ENCODE measurements around the gene MASP1. TPM values are rescaled to one million over a fixed set of nuclear protein-coding genes. Genes with fewer than 3 reads are reported as not detected.

MASP1 gene
- total and polyA plus RNA-seq, 11 donors, result 84.1 to 245 (median 154) TPM

DNA sequence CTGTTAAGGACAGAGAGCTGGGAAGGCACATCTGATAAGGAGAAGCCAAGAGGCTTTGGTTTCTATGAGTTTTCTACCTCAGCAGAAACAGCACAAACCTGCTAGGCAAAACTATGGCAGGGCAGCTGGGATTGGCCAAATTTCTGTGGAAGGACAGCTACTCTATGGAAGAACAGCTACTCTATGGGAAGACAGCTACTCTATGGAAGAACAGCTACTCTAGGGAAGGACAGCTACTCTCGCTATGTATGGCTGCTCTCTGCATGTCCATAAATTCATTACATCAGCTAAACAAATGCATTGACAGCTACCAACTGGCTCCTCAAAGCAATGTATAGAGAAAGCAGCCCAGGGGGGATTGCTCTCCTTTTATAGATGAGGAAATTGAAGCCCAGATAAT lies 24.8 kb downstream of the MASP1 start:
- peak overlapping the region in 9 of 12 donors; percentile 50 to 91 (median 69) for H3K27ac ChIP-seq
- 87 to 100% (median 99%) methylated on average over 1 of the region's 1 CpG for WGBS, 4 donors

GRCh38 chr3:187265461-187265955 lies 26.0 kb downstream of the MASP1 start:
- Histone ChIP-seq H3K36me3 (peaks cover 0 to 28% (median 4%) of the 10 kb centered on the region in 9 donors), H3K4me1 (peaks cover 3 to 40% (median 29%) of the 10 kb centered on the region in 12 donors), H3K27me3 (no peaks in the 10 kb centered on the region), H3K27ac (peak overlapping the region; percentile 33 to 91 (median 74)), H3K4me3 (no peak overlapping the region), H3K9me3 (peaks cover 0 to 18% (median 6%) of the 10 kb centered on the region in 12 donors)
- WGBS, 4 donors, result 3 to 10% (median 7%) methylated on average over 2 of the region's 2 CpGs
- TF ChIP-seq, protein P1, sequence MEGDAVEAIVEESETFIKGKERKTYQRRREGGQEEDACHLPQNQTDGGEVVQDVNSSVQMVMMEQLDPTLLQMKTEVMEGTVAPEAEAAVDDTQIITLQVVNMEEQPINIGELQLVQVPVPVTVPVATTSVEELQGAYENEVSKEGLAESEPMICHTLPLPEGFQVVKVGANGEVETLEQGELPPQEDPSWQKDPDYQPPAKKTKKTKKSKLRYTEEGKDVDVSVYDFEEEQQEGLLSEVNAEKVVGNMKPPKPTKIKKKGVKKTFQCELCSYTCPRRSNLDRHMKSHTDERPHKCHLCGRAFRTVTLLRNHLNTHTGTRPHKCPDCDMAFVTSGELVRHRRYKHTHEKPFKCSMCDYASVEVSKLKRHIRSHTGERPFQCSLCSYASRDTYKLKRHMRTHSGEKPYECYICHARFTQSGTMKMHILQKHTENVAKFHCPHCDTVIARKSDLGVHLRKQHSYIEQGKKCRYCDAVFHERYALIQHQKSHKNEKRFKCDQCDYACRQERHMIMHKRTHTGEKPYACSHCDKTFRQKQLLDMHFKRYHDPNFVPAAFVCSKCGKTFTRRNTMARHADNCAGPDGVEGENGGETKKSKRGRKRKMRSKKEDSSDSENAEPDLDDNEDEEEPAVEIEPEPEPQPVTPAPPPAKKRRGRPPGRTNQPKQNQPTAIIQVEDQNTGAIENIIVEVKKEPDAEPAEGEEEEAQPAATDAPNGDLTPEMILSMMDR (IDR thresholded peaks at IDR 0.05), result no peak
- no peak for TF ChIP-seq POLR2A (IDR thresholded peaks at IDR 0.05)
- peak in 4 of 5 donors; percentile 21 to 59 (median 48) for DNase-seq
- peak; percentile 85 to 93 (median 90) for ATAC-seq
- intact Hi-C loops (cut with DNase I), result no loop called here

More for the DNA sequence above, 24.8 kb downstream of the MASP1 start:
- intact Hi-C loops (cut with DNase I), result loop anchor here in 2 of 10 donors (1.0 to 2.0 kb wide), 2 partner anchors 22 kb away; no protein-coding TSS in a partner anchor
- TF ChIP-seq, protein P1 (IDR thresholded peaks at IDR 0.05), result no peak
- no peak for TF ChIP-seq POLR2A (IDR thresholded peaks at IDR 0.05)
- DNase-seq (no peak), ATAC-seq (no peak)
- H3K4me3 ChIP-seq, result no peak overlapping the region
- peaks cover 3 to 40% (median 29%) of the 10 kb centered on the region in 12 donors for H3K4me1 ChIP-seq
- no peaks in the 10 kb centered on the region for H3K27me3 ChIP-seq
- H3K9me3 ChIP-seq, result peaks cover 0 to 18% (median 6%) of the 10 kb centered on the region in 12 donors
- H3K36me3 ChIP-seq, result peaks cover 0 to 29% (median 4%) of the 10 kb centered on the region in 9 donors

DNA sequence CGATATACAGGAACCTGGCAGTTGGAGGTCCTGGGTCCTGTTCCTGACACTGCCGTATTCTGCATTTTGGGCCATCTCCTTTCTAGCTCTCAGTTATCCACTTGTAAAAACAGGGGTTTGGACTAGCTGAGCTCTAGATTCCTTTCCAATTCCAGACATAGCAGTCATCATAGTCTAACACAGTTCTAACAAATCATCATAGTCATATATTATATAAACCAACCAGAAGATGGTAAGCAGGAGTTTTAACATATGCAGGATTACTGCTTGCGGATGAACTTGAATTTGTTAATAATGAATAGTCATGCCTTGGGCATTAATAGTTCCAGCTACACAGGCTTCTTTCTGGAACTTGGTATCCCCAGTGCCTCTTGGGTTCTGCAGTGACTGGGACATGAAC lies 26.6 kb downstream of the MASP1 start:
- Histone ChIP-seq H3K27ac (peak overlapping the region; percentile 33 to 91 (median 74)), H3K9me3 (peaks cover 0 to 13% (median 6%) of the 10 kb centered on the region in 12 donors)
- intact Hi-C loops (cut with DNase I), result no loop called here

GRCh38 chr3:187264021-187264420 lies 27.5 kb downstream of the MASP1 start:
- peak overlapping the region; percentile 21 to 91 (median 67) for H3K27ac ChIP-seq
- no peak for TF ChIP-seq POLR2A (IDR thresholded peaks at IDR 0.05)
- TF ChIP-seq, protein P1 (IDR thresholded peaks at IDR 0.05), result no peak
- peak in 2 of 4 donors; percentile 31 to 54 for ATAC-seq
- WGBS, 4 donors, result 23 to 32% (median 27%) methylated on average over 4 of the region's 4 CpGs
- peaks cover 0 to 32% (median 9%) of the 10 kb centered on the region in 9 donors for H3K36me3 ChIP-seq
- no peak overlapping the region for H3K4me3 ChIP-seq
- peaks cover 3 to 40% (median 29%) of the 10 kb centered on the region in 12 donors for H3K4me1 ChIP-seq
- intact Hi-C loops (cut with DNase I), result no loop called here
- DNase-seq, result no peak
- peaks cover 0 to 4% (median under 1%) of the 10 kb centered on the region in 12 donors for H3K9me3 ChIP-seq
- H3K27me3 ChIP-seq, result no peaks in the 10 kb centered on the region

More for the DNA sequence above, 26.6 kb downstream of the MASP1 start:
- Histone ChIP-seq H3K4me1 (peaks cover 3 to 40% (median 29%) of the 10 kb centered on the region in 12 donors), H3K4me3 (no peak overlapping the region), H3K36me3 (peaks cover 0 to 30% (median 7%) of the 10 kb centered on the region in 9 donors), H3K27me3 (no peaks in the 10 kb centered on the region)
- DNase-seq, result no peak
- 71 to 77% (median 73%) methylated on average over 3 of the region's 3 CpGs for WGBS, 4 donors
- TF ChIP-seq, protein P1 (IDR thresholded peaks at IDR 0.05), result no peak
- no peak for TF ChIP-seq POLR2A (IDR thresholded peaks at IDR 0.05)
- ATAC-seq, result peak in 1 of 4 donors; percentile 6
